ENCODE results near the gene CCDC74A. TPM values are rescaled to one million over a fixed set of nuclear protein-coding genes. Genes with fewer than 3 reads are reported as not detected.
A peak's percentile ranks its signal among the peaks of the same experiment; 100 is the strongest.
"Not testable (repeated sequence)": the region's sequence is repeated elsewhere in the genome, so short reads cannot be mapped to it uniquely, and the experiment has no call there.

The CCDC74A gene
- total RNA-seq = 10 to 100 TPM in 4 of 8 experiments, 1 to 10 TPM in 3, under 1 TPM in 1; 0.97 to 16.1 (median 12.2) TPM

DNA sequence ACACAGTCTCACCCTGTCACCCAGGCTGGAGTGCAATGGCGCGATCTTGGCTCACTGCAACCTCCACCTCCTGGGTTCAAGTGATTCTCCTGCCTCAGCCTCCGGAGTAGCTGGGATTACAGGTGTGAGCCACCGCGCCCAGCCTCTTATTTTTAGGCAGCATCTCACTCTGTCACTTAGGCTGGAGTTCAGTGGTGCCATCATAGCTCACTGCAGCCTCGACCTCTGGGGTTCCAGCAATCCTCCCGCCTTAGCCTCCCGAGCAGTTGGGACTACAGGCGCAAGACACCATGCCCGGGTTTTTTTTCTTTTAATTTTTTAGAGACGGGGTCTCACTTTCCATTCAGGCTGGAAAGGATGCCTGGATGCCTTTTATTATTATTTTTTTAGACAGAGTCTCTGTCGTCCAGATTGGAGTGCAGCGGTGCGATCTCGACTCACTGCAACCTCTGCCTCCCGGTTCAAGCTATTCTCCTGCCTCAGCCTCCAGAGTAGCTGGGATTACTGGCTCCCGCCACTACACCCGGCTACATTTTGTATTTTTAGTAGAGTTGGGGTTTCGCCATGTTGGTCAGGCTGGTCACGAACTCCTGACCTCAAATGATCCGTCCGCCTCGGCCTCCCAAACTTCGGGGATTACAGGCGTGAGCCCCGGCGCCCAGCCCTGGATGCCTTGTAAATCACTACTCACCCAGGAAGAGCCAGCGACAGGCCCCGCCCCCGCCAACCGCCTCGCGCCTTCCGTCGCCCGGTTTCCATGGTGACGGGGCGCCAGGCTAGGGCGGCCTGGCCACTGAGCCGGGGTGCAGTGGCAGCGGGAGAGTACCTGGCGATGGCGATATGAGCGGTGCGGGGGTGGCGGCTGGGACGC is at the start of gene CCDC74A:
CCDC74A (plus strand) TSS at position 758 of the 871 bp plus-strand sequence; CDS start at position 841, 83 bp downstream.
- H3K4me1 ChIP-seq (replicated peaks in 1 of 2); in situ Hi-C loops (cut with MboI; ENCODE audit: low pct_unique_long_range_greater_than_20kb in 2 of 9, low sequenced_read_pairs in 9 of 9, unreplicated experiment in 9 of 9): not testable (repeated sequence)
- peak within 1 kb of the TSS in 1 of 2 donors; percentile 53 for H3K27ac ChIP-seq
- H3K4me3 ChIP-seq = peak within 1 kb of the TSS; percentile 30 to 42 (median 39)
- WGBS, 10 experiments = 47 to 100% (median 62%) methylated on average over 5 to 14 of the region's 47 CpGs; no CpG with 5 or more reads in 3 of the 10 experiments
- ATAC-seq (replicated peaks in 6 of 8) = peak; percentile 82 to 95 (median 92)

DNA sequence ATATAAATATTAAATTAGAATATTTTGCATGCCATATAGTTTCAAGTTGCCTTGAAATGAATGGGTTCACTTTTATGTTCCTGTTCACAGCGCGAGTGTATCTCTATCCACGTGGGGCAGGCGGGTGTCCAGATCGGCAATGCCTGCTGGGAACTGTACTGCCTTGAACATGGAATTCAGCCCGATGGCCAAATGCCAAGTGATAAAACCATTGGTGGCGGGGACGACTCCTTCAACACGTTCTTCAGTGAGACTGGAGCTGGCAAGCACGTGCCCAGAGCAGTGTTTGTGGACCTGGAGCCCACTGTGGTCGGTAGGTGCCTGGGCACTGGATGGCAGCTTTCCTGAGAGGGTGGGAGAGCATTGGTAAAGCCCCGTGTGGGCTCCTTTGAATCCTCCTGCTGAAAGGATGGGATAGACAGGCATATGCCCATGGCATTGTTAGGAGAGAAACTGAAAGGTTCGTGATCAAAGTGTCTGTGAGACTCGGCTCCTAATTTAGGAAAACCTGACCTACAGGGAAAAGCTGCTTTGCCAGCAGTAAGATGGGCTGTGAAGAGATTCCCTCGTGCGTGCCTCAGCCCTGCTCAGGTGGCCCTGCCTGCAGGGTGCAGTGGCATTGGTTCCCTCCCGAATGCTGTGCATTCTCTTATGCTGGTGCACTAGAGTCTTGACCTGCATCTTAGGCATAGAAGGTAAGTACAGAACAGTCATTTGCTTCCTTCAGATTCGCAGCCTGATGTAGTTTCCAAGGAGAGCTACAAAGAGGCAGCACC is 49.4 kb upstream of the CCDC74A start:
- in situ Hi-C loops (cut with MboI; ENCODE audit: low pct_unique_long_range_greater_than_20kb in 2 of 9, low sequenced_read_pairs in 9 of 9, unreplicated experiment in 9 of 9); H3K27ac ChIP-seq; H3K4me1 ChIP-seq (replicated peaks in 1 of 2); ATAC-seq (replicated peaks in 6 of 8); H3K4me3 ChIP-seq: not testable (repeated sequence)
- no CpG with 5 or more reads among the region's 18 CpGs for WGBS, 10 experiments

DNA sequence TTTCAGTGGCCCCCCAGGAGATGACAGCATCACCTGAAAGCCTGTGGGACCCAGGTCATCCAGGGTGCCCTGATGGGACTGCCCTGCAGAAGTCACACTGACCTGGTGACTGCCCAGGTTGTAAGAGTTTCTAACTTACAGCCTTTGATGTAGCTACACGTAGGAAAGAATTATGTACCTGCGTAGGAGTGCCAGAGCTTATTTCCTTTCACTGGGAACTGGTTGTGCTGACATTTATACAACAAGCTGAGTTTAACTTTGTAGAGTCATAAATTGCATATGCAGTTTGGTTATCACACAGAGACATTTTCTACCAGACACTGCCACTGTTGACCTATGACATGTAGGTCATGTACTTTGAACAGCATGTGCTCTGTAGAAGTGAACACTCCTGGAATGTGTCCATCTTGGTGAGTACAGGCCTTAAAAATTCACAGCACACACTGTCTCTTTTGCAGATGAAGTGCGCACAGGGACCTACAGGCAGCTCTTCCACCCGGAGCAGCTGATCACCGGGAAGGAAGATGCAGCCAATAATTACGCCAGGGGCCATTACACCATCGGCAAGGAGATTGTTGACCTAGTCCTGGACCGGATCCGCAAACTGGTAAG is 48.7 kb upstream of the CCDC74A start:
- 100% methylated on average over 3 of the region's 9 CpGs; no CpG with 5 or more reads in 9 of the 10 experiments for WGBS, 10 experiments
- in situ Hi-C loops (cut with MboI; ENCODE audit: low pct_unique_long_range_greater_than_20kb in 2 of 9, low sequenced_read_pairs in 9 of 9, unreplicated experiment in 9 of 9); H3K27ac ChIP-seq; ATAC-seq (replicated peaks in 6 of 8); H3K4me3 ChIP-seq; H3K4me1 ChIP-seq (replicated peaks in 1 of 2): not testable (repeated sequence)

- in situ Hi-C loops (cut with MboI; ENCODE audit: low pct_unique_long_range_greater_than_20kb in 2 of 9, low sequenced_read_pairs in 9 of 9, unreplicated experiment in 9 of 9) = not testable (repeated sequence)
Observed at GRCh38 chr2:131480351-131480750, 47.3 kb upstream of the CCDC74A start.

DNA sequence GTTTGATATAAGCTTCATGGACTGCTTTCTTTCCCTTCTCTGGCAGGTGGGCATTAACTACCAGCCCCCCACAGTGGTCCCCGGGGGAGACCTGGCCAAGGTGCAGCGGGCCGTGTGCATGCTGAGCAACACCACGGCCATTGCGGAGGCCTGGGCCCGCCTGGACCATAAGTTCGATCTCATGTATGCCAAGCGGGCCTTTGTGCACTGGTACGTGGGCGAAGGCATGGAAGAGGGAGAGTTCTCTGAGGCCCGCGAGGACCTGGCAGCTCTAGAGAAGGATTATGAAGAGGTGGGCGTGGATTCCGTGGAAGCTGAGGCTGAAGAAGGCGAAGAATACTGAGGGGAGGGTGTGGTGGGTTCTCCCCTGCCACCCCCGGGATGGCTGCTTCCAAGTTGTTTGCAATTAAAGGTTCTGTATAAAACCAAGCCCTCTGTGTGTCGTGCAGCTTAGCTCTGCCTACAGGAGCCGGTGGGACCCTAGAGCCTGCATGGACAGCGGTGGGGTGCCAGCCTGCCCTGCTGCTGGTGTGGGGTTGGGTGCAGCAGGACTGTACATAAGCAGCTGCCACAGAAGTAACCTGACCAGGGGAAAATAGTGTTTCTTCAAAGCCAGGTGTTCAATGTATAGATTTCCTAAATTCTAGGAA is 45.1 kb upstream of the CCDC74A start:
- H3K4me3 ChIP-seq; H3K27ac ChIP-seq; in situ Hi-C loops (cut with MboI; ENCODE audit: low pct_unique_long_range_greater_than_20kb in 2 of 9, low sequenced_read_pairs in 9 of 9, unreplicated experiment in 9 of 9); H3K4me1 ChIP-seq (replicated peaks in 1 of 2); ATAC-seq (replicated peaks in 6 of 8): not testable (repeated sequence)
- WGBS, 10 experiments = 82 to 93% methylated on average over 2 of the region's 19 CpGs; no CpG with 5 or more reads in 8 of the 10 experiments

More at GRCh38 chr2:131480351-131480750, 47.3 kb upstream of the CCDC74A start:
- WGBS, 10 experiments = 100% methylated on average over 1 of the region's 20 CpGs; no CpG with 5 or more reads in 9 of the 10 experiments
- not testable (repeated sequence) for H3K27ac ChIP-seq; H3K4me1 ChIP-seq (replicated peaks in 1 of 2); H3K4me3 ChIP-seq; ATAC-seq (replicated peaks in 6 of 8)

DNA sequence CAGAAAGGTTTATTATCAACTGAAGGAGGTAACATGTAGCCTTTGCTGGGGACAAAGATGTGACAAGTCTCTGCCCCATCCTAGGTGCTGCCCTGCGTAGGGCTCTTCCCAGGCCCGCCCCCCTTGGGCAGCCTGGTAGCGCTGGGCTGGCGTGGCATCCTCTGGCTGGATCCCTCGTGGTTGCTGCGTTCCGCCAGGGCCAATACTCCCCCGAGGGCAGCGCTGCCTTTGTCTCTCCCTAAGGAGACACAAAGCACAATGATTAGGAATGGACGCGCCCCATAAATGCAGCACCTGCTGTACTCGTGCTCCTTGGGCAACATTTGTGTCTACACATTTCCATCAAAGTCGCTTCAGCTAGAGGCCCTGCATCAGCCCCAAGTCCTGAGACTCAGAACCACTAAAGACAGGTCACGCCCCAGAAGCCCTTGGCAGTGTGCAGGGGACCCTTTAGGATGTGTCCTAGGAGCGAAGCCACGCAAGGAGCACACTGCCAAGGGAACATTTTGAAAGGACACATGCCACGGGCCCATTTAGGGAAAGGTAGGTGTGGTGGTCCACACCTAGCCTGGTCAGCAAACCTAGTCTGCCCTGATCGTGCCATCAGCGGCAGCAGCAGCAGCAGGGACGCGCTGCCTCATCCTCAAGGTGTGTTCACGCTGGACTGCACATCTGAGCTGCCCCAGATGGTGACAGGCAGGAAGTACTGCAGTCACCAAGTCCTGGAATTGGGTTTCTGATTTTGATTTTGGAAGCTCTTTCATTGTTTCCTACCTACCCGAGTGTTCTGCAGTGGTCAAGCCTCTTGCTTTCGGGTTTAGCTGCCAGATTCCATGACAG is 43.5 kb upstream of the CCDC74A start:
- ATAC-seq (replicated peaks in 6 of 8); H3K4me1 ChIP-seq (replicated peaks in 1 of 2); H3K27ac ChIP-seq; H3K4me3 ChIP-seq; in situ Hi-C loops (cut with MboI; ENCODE audit: low pct_unique_long_range_greater_than_20kb in 2 of 9, low sequenced_read_pairs in 9 of 9, unreplicated experiment in 9 of 9): not testable (repeated sequence)
- 84 to 92% (median 89%) methylated on average over 6 to 15 of the region's 24 CpGs; no CpG with 5 or more reads in 7 of the 10 experiments for WGBS, 10 experiments

DNA sequence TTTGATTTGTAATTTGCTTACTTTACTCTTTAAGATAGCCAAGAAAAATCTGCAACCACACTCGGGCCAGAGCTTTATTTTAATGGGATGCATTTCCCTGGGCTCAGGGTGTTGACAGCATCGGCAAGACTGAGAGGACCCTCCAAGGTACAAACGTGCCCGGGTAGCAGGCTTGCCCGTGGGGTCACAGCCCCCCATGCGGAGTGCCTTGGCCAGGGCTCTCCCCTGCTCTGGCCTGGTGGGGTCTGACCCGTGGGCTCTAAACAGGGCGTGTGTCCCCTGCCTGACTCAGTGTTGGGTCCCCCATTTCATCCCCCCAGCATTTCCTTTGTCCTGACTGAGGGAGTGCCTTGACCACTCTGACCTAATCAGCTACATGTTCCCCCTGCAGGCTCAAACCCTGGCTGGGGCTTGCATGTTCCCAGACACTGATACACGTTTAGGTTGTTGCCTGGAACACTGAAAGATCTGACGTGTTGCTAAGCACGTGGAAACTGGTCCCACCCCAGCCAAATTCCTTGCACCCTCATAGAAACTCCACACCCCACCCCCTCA is 42.7 kb upstream of the CCDC74A start:
- H3K4me1 ChIP-seq (replicated peaks in 1 of 2); ATAC-seq (replicated peaks in 6 of 8); H3K4me3 ChIP-seq; H3K27ac ChIP-seq; in situ Hi-C loops (cut with MboI; ENCODE audit: low pct_unique_long_range_greater_than_20kb in 2 of 9, low sequenced_read_pairs in 9 of 9, unreplicated experiment in 9 of 9): not testable (repeated sequence)
- WGBS, 10 experiments = 90 to 94% (median 90%) methylated on average over 2 to 6 of the region's 11 CpGs; no CpG with 5 or more reads in 7 of the 10 experiments

DNA sequence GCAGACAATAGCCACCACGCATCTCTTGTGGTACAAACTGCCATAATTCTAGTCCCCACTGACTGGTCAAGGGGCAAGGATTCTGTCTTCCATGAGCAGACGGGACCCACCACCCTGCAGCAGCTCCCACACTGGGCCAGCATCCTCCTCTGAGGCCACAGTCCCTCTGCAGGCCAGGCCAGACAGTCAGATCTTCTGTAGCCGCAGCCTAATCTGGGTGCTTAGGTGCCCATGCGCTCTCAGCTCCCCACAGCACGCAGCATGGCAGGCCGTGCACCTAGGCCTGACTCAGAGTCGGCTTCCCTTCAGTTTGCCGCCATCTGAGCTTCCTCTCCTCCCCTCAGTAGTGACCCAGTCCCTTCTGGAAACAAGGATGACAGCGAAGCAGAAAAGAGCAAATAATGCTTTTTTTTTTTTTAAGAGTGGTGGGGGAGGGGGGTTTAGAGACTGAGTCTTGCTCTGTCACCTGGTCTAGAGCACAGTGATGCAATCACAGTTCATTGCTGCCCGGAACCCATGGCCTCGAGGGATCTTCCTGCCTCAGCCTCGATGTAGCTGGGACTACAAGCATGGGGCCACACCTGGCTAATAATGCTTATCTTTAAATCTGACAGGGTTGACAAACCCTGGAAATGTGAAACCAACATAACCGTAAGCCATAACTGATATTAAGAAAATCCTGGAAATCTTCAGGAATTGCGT is 41.3 kb upstream of the CCDC74A start:
- in situ Hi-C loops (cut with MboI; ENCODE audit: low pct_unique_long_range_greater_than_20kb in 2 of 9, low sequenced_read_pairs in 9 of 9, unreplicated experiment in 9 of 9); H3K4me3 ChIP-seq: not testable (repeated sequence)
- peak in 5 of 8 experiments; percentile 10 to 75 (median 64) for ATAC-seq (replicated peaks in 6 of 8)
- H3K4me1 ChIP-seq (replicated peaks in 1 of 2) = peaks cover 10 to 11% of the 10 kb centered on the region in 2 donors
- peak overlapping the region; percentile 48 to 64 for H3K27ac ChIP-seq
- 89 to 100% (median 100%) methylated on average over 1 to 12 of the region's 14 CpGs; no CpG with 5 or more reads in 5 of the 10 experiments for WGBS, 10 experiments

DNA sequence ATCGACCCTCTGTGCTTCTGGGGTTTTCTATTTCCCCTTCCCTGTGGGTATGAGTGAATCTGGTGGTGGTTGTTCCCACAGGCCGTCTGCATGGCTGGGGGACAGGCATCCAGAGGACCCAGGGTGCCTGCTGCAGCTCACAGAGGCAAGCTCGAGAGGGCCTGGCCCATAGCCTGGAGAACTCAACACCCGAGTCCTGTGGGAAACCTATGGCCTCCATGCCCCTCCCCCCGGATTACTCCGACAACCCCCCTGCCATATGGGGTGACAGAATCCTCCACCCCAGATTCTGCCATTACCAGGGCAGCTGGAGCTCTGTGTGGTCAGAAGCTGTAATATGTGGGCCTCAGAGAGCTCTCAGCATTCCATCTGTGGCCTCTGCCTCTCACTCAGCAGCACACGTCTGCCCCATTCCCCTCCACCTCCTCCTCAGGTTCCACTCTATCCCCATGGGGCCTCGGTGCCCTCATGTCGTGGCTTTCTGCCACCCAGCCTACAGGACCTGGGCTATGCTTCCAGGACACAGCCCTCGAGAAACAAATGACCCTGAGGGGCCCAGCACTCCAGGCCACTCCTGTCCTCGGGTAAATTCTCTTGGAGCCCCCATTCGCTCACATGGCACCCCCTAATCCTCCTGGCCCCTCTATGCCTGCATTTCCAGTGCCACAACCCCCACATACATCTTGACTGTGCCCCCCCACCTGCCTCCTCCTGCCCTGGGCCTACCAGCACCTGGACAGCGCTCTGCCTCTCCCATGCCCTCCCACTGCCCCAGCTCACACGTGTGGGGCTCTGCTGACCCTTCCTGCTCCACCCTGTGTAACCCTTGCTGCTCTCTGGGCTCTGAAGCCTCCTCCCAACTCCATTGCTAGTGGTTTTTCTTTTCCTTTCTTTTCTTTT is 39.1 kb upstream of the CCDC74A start:
- ATAC-seq (replicated peaks in 6 of 8) = no peak
- in situ Hi-C loops (cut with MboI; ENCODE audit: low pct_unique_long_range_greater_than_20kb in 2 of 9, low sequenced_read_pairs in 9 of 9, unreplicated experiment in 9 of 9) = no loop called here
- H3K27ac ChIP-seq = no peak overlapping the region
- peaks cover 11% of the 10 kb centered on the region in 2 donors for H3K4me1 ChIP-seq (replicated peaks in 1 of 2)
- WGBS, 10 experiments = 17 to 100% (median 82%) methylated on average over 1 to 2 of the region's 14 CpGs; no CpG with 5 or more reads in 4 of the 10 experiments
- H3K4me3 ChIP-seq = no peak overlapping the region

Measured in motor neuron (in vitro differentiated cells).